Measurements from ENCODE around the gene XRCC5. TPM values are rescaled to one million over a fixed set of nuclear protein-coding genes. Genes with fewer than 3 reads are reported as not detected.

XRCC5 gene
- total RNA-seq, 2 donors from 2014 or later: 492 to 493 TPM

- no peak overlapping the region for H3K4me3 Mint-ChIP-seq
- Histone ChIP-seq H3K27ac (ENCODE audit: low read depth, low read length) (no peak overlapping the region), H3K9ac (ENCODE audit: extremely low read depth, low read length, poor library complexity, severe bottlenecking) (no peak overlapping the region), H3K27me3 (ENCODE audit: control insufficient read depth, insufficient read depth, low read length, poor library complexity, severe bottlenecking) (no peaks in the 10 kb centered on the region), H3K9me3 (ENCODE audit: control insufficient read depth, low read length) (no peaks in the 10 kb centered on the region), H3K4me1 (ENCODE audit: control insufficient read depth, insufficient read depth, low read length) (no peaks in the 10 kb centered on the region), H3K4me3 (ENCODE audit: low read length) (no peak overlapping the region), H3K36me3 (ENCODE audit: control insufficient read depth, insufficient read depth, low read length) (peaks cover 96% of the 10 kb centered on the region)
- TF ChIP-seq, protein P1, sequence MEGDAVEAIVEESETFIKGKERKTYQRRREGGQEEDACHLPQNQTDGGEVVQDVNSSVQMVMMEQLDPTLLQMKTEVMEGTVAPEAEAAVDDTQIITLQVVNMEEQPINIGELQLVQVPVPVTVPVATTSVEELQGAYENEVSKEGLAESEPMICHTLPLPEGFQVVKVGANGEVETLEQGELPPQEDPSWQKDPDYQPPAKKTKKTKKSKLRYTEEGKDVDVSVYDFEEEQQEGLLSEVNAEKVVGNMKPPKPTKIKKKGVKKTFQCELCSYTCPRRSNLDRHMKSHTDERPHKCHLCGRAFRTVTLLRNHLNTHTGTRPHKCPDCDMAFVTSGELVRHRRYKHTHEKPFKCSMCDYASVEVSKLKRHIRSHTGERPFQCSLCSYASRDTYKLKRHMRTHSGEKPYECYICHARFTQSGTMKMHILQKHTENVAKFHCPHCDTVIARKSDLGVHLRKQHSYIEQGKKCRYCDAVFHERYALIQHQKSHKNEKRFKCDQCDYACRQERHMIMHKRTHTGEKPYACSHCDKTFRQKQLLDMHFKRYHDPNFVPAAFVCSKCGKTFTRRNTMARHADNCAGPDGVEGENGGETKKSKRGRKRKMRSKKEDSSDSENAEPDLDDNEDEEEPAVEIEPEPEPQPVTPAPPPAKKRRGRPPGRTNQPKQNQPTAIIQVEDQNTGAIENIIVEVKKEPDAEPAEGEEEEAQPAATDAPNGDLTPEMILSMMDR (conservative IDR thresholded peaks at IDR 0.05): no peak
- no peaks in the 10 kb centered on the region for H3K9me3 Mint-ChIP-seq
- peaks cover 12% of the 10 kb centered on the region for H3K4me1 Mint-ChIP-seq
- H3K36me3 Mint-ChIP-seq (ENCODE audit: low read depth): peaks cover 90% of the 10 kb centered on the region
- DNase-seq: no peak
- WGBS, 2 experiments (ENCODE audit: insufficient coverage in 1 of 2, insufficient read length in 1 of 2): 100% methylated on average over 1 of the region's 1 CpG; no CpG with 5 or more reads in 1 of the 2 experiments
- no peaks in the 10 kb centered on the region for H3K27me3 Mint-ChIP-seq (ENCODE audit: insufficient read depth)
- H3K27ac Mint-ChIP-seq: peak overlapping the region; percentile 35
Measured at GRCh38 chr2:216118474-216118873, 9.3 kb downstream of the XRCC5 start.

DNA sequence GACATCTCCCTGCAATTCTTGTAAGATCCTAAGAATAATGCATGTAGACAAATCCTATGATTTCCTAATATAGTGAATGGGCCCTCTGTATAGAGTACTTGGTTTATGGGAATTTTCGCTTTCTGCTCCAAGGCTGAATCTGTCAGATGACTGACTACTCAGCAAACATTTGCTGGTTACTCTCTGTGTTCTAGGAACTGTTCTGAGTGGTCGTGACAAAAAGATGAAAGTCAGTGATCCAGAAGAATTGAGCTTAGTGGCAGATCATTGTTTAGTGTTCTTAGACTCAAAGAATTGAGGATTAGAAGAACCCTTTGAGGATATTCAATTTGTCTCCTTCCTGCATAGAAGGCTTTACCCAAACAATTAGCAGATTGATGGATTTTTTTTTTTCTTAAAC is 10.0 kb downstream of the XRCC5 start:
- H3K27ac ChIP-seq (ENCODE audit: low read depth, low read length): no peak overlapping the region
- no peak overlapping the region for H3K27ac Mint-ChIP-seq
- DNase-seq: no peak

GRCh38 chr2:216119986-216120385 is 10.8 kb downstream of the XRCC5 start:
- WGBS, 2 experiments (ENCODE audit: insufficient coverage in 1 of 2, insufficient read length in 1 of 2): 93 to 100% methylated on average over 1 to 3 of the region's 3 CpGs
- peaks cover 95% of the 10 kb centered on the region for H3K36me3 Mint-ChIP-seq (ENCODE audit: low read depth)
- Histone ChIP-seq H3K27ac (ENCODE audit: low read depth, low read length) (no peak overlapping the region), H3K9ac (ENCODE audit: extremely low read depth, low read length, poor library complexity, severe bottlenecking) (no peak overlapping the region), H3K27me3 (ENCODE audit: control insufficient read depth, insufficient read depth, low read length, poor library complexity, severe bottlenecking) (no peaks in the 10 kb centered on the region), H3K9me3 (ENCODE audit: control insufficient read depth, low read length) (no peaks in the 10 kb centered on the region), H3K4me1 (ENCODE audit: control insufficient read depth, insufficient read depth, low read length) (no peaks in the 10 kb centered on the region), H3K36me3 (ENCODE audit: control insufficient read depth, insufficient read depth, low read length) (peaks cover 100% of the 10 kb centered on the region), H3K4me3 (ENCODE audit: low read length) (no peak overlapping the region)
- no peak overlapping the region for H3K4me3 Mint-ChIP-seq
- H3K9me3 Mint-ChIP-seq: no peaks in the 10 kb centered on the region
- H3K27ac Mint-ChIP-seq: no peak overlapping the region
- H3K27me3 Mint-ChIP-seq (ENCODE audit: insufficient read depth): no peaks in the 10 kb centered on the region
- DNase-seq: no peak
- TF ChIP-seq, protein P1 (conservative IDR thresholded peaks at IDR 0.05): no peak
- H3K4me1 Mint-ChIP-seq: peaks cover 5% of the 10 kb centered on the region

More for the DNA sequence above, 10.0 kb downstream of the XRCC5 start:
- Histone ChIP-seq H3K36me3 (ENCODE audit: control insufficient read depth, insufficient read depth, low read length) (peaks cover 96% of the 10 kb centered on the region), H3K9ac (ENCODE audit: extremely low read depth, low read length, poor library complexity, severe bottlenecking) (no peak overlapping the region), H3K27me3 (ENCODE audit: control insufficient read depth, insufficient read depth, low read length, poor library complexity, severe bottlenecking) (no peaks in the 10 kb centered on the region), H3K9me3 (ENCODE audit: control insufficient read depth, low read length) (no peaks in the 10 kb centered on the region), H3K4me1 (ENCODE audit: control insufficient read depth, insufficient read depth, low read length) (no peaks in the 10 kb centered on the region), H3K4me3 (ENCODE audit: low read length) (no peak overlapping the region)
- Mint-ChIP-seq H3K4me3 (no peak overlapping the region), H3K36me3 (ENCODE audit: low read depth) (peaks cover 92% of the 10 kb centered on the region), H3K9me3 (no peaks in the 10 kb centered on the region), H3K4me1 (peaks cover 10% of the 10 kb centered on the region), H3K27me3 (ENCODE audit: insufficient read depth) (no peaks in the 10 kb centered on the region)
- WGBS, 2 experiments (ENCODE audit: insufficient coverage in 1 of 2, insufficient read length in 1 of 2): 87 to 95% methylated on average over 2 of the region's 2 CpGs
- TF ChIP-seq, protein P1 (conservative IDR thresholded peaks at IDR 0.05): no peak
